HepG2 (cell line): ENCODE data around the gene PET117. TPM values are rescaled to one million over a fixed set of nuclear protein-coding genes. Genes with fewer than 3 reads are reported as not detected.

Experiments used
- ATF7 ChIP-seq, 2 experiments: fragments of 450-650 bp in 1 of 2; sonication (generic) in 1 of 2; formaldehyde crosslinking in 1 of 2; IDR thresholded peaks; 2 replicates each; pipeline versions ENCODE4 v1.4.0 to v1.6.1; 2016 to 2020; ENCODE audit warnings: antibody characterized with exemption in 1 of 2, mild to moderate bottlenecking in 1 of 2, missing genetic modification reagents in 1 of 2
- BHLHE40 ChIP-seq: IDR thresholded peaks from 2 replicates; pipeline ENCODE4 v1.6.1; 2011; ENCODE audit warnings: low read length, improper control_type of control experiment
- FOXA1 ChIP-seq, 2 experiments: fragments of 450-650 bp in 1 of 2; sonication (generic) in 1 of 2; formaldehyde crosslinking in 1 of 2; IDR thresholded peaks; 2 replicates each; pipeline versions ENCODE4 v1.4.0 to v1.6.1; 2016 to 2020; ENCODE audit warnings: missing genetic modification reagents in 1 of 2
- FOXJ3 ChIP-seq: sonication (generic); formaldehyde crosslinking; IDR thresholded peaks from 2 replicates; pipeline ENCODE4 v1.4.0; 2020; ENCODE audit warnings: missing genetic modification reagents, mild to moderate bottlenecking, borderline replicate concordance
- FOXO1 ChIP-seq: sonication (generic); formaldehyde crosslinking; IDR thresholded peaks from 2 replicates; pipeline ENCODE4 v1.4.0; 2020; ENCODE audit warnings: missing genetic modification reagents
- FOXP1 ChIP-seq, 2 experiments: fragments of 450-650 bp in 1 of 2; IDR thresholded peaks; 2 replicates each; pipeline ENCODE4 v1.6.1; 2017 to 2018; ENCODE audit warnings: antibody characterized with exemption in 1 of 2
- GATA4 ChIP-seq: sonication (generic); IDR thresholded peaks from 2 replicates; pipeline ENCODE4 v1.6.1; 2016; ENCODE audit warnings: antibody characterized with exemption, low read depth, borderline replicate concordance
- NR2F1 ChIP-seq, 2 experiments: fragments of 450-650 bp in 1 of 2; formaldehyde crosslinking in 1 of 2; IDR thresholded peaks; 2 replicates each; pipeline versions ENCODE4 v1.5.0 to v1.6.1; 2016 to 2020; ENCODE audit warnings: mild to moderate bottlenecking in 1 of 2, missing compliant biosample characterization in 1 of 2, missing genetic modification reagents in 1 of 2, moderate library complexity in 1 of 2
- NR2F2 ChIP-seq: IDR thresholded peaks from 2 replicates; pipeline ENCODE4 v1.6.1; 2012; ENCODE audit warnings: low read depth, inconsistent platforms, borderline replicate concordance
- RARA ChIP-seq: IDR thresholded peaks from 2 replicates; pipeline ENCODE4 v1.6.1; 2016; ENCODE audit warnings: missing genetic modification reagents, missing compliant biosample characterization
- SIX1 ChIP-seq: sonication (generic); formaldehyde crosslinking; IDR thresholded peaks from 2 replicates; pipeline ENCODE4 v1.4.0; 2020; ENCODE audit warnings: missing genetic modification reagents, borderline replicate concordance
- SOX5 ChIP-seq: IDR thresholded peaks from 2 replicates; pipeline ENCODE4 v1.6.1; 2016; ENCODE audit warnings: borderline replicate concordance
- SOX6 ChIP-seq, 2 experiments: fragments of 450-650 bp in 1 of 2; sonication (generic) in 1 of 2; formaldehyde crosslinking in 1 of 2; IDR thresholded peaks; 2 replicates each; pipeline versions ENCODE4 v1.4.0 to v1.6.1; 2017 to 2020; ENCODE audit warnings: antibody characterized with exemption in 1 of 2, mild to moderate bottlenecking in 1 of 2, missing genetic modification reagents in 1 of 2
- SRY ChIP-seq: sonication (generic); formaldehyde crosslinking; IDR thresholded peaks from 2 replicates; pipeline ENCODE4 v1.8.0; 2022; ENCODE audit warnings: mild to moderate bottlenecking, missing genetic modification reagents
- ZNF547 ChIP-seq: sonication (generic); formaldehyde crosslinking; IDR thresholded peaks from 2 replicates; pipeline ENCODE4 v1.5.1; 2020; ENCODE audit warnings: mild to moderate bottlenecking, missing genetic modification reagents
- ZNF891 ChIP-seq: sonication (generic); formaldehyde crosslinking; IDR thresholded peaks from 2 replicates; pipeline ENCODE4 v1.5.0; 2020; ENCODE audit warnings: mild to moderate bottlenecking, missing genetic modification reagents
- polyA plus RNA-seq, 8 experiments: library from polyadenylated mRNA; depleted of rRNA in 3 of 8; stranded (reverse) in 7 of 8; unstranded in 1 of 8; fragments of >200 nt; fragmentation: Illumina TruSeq in 4 of 8; extraction: Trizol in 4 of 8; gene quantifications; 2 replicates each; pipeline versions ENCODE4 v1.2.1 to v1.2.3, GENCODE V29; 2011 to 2016; ENCODE audit warnings: low read depth in 4 of 8, missing spikeins in 1 of 8, mixed read lengths in 1 of 8; ENCODE audit not compliant: insufficient read depth in 1 of 8
- total RNA-seq, 5 experiments: library from RNA; depleted of rRNA; stranded (reverse); fragments of >200 nt; fragmentation: Illumina TruSeq; extraction: Trizol; gene quantifications; 2 replicates each; pipeline ENCODE4 v1.2.3, GENCODE V29; 2016; ENCODE audit warnings: low read depth in 1 of 5
- TF ChIP-seq, protein P1 (sequence below): sonication (generic); IDR thresholded peaks from 2 replicates; pipeline ENCODE4 v1.6.1; 2016; ENCODE audit warnings: low read depth, borderline replicate concordance
- TF ChIP-seq, protein P2 (sequence below): IDR thresholded peaks from 2 replicates; pipeline ENCODE4 v1.4.0; 2020; ENCODE audit warnings: mild to moderate bottlenecking, missing genetic modification reagents

The PET117 gene
- total and polyA plus RNA-seq, 2 of the 13 experiments (the other 11 are each of a cell fraction or from before 2014, with no cell fraction given) = 22.2 to 48.2 TPM

DNA sequence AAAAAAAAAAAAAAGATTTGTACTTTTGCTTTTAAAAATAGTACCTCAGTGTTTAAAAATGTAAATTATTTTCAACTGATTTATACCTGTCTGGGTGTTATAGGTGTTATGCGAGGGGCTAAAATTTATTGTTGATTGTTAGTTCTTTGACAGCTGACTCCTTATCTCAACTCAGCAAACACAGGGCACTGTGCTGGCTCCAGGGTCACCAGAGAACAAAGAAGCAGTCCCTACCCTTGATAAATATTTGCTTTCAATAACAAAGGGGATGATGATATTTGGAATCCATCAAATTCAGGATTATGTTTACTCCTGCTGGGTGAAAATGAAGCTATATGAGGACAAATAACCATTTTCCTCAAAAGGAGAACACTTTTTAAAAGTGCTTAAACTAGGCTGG is 34.2 kb upstream of the PET117 start (continued):
- TF ChIP-seq, protein P1, sequence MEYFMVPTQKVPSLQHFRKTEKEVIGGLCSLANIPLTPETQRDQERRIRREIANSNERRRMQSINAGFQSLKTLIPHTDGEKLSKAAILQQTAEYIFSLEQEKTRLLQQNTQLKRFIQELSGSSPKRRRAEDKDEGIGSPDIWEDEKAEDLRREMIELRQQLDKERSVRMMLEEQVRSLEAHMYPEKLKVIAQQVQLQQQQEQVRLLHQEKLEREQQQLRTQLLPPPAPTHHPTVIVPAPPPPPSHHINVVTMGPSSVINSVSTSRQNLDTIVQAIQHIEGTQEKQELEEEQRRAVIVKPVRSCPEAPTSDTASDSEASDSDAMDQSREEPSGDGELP = peak; percentile 88
- TF ChIP-seq GATA4 = peak; percentile 25; the same call in 1 of the 2 replicates
- TF ChIP-seq SOX6 (IDR thresholded peaks at IDR 0.05) = no peak
- TF ChIP-seq SOX6 (CRISPR knock-in tag; IDR thresholded peaks at IDR 0.05) = peak; percentile 91
- 0 out of 2 replicates have a peak, but pooled peaks have one; percentile 8 for TF ChIP-seq RARA (CRISPR knock-in tag)
- TF ChIP-seq NR2F1 (CRISPR knock-in tag; IDR thresholded peaks at IDR 0.05) = peak in 1 of 2 experiments; percentile 85; a peak in 2 of 4 replicates
- no peak for TF ChIP-seq SIX1 (CRISPR knock-in tag)
- TF ChIP-seq ZNF547 (CRISPR knock-in tag) = no peak
- TF ChIP-seq SOX5 = peak; percentile 94
- TF ChIP-seq FOXP1 (IDR thresholded peaks at IDR 0.05) = no peak
- peak; percentile 80 for TF ChIP-seq FOXP1 (CRISPR knock-in tag; IDR thresholded peaks at IDR 0.05)
- no peak for TF ChIP-seq ATF7 (IDR thresholded peaks at IDR 0.05)
- no peak for TF ChIP-seq ATF7 (CRISPR knock-in tag; IDR thresholded peaks at IDR 0.05)
- TF ChIP-seq, protein P2, sequence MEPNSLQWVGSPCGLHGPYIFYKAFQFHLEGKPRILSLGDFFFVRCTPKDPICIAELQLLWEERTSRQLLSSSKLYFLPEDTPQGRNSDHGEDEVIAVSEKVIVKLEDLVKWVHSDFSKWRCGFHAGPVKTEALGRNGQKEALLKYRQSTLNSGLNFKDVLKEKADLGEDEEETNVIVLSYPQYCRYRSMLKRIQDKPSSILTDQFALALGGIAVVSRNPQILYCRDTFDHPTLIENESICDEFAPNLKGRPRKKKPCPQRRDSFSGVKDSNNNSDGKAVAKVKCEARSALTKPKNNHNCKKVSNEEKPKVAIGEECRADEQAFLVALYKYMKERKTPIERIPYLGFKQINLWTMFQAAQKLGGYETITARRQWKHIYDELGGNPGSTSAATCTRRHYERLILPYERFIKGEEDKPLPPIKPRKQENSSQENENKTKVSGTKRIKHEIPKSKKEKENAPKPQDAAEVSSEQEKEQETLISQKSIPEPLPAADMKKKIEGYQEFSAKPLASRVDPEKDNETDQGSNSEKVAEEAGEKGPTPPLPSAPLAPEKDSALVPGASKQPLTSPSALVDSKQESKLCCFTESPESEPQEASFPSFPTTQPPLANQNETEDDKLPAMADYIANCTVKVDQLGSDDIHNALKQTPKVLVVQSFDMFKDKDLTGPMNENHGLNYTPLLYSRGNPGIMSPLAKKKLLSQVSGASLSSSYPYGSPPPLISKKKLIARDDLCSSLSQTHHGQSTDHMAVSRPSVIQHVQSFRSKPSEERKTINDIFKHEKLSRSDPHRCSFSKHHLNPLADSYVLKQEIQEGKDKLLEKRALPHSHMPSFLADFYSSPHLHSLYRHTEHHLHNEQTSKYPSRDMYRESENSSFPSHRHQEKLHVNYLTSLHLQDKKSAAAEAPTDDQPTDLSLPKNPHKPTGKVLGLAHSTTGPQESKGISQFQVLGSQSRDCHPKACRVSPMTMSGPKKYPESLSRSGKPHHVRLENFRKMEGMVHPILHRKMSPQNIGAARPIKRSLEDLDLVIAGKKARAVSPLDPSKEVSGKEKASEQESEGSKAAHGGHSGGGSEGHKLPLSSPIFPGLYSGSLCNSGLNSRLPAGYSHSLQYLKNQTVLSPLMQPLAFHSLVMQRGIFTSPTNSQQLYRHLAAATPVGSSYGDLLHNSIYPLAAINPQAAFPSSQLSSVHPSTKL (CRISPR knock-in tag) = peak; percentile 81
- TF ChIP-seq FOXJ3 (CRISPR knock-in tag) = peak; percentile 53; the same call in 1 of the 2 replicates
- TF ChIP-seq NR2F2 = 0 out of 2 replicates have a peak, but pooled peaks have one; percentile 51
- TF ChIP-seq ZNF891 (CRISPR knock-in tag) = no peak
- no peak for TF ChIP-seq FOXA1 (IDR thresholded peaks at IDR 0.05)
- TF ChIP-seq FOXA1 (CRISPR knock-in tag; IDR thresholded peaks at IDR 0.05) = peak; percentile 57; the same call in 1 of the 2 replicates
- peak; percentile 41; the same call in 1 of the 2 replicates for TF ChIP-seq BHLHE40
- TF ChIP-seq SRY = no peak
- TF ChIP-seq FOXO1 = 0 out of 2 replicates have a peak, but pooled peaks have one; percentile 20
